Stimulated activated CD4-positive, alpha-beta T cell treated with anti-CD3 and anti-CD28 coated beads, TNF-alpha, amount 100 ng/mL, for 48 hours (primary cell): ENCODE measurements around the gene MYL10.

Source experiments
- DNase-seq, 3 donors: peaks; one replicate each; pipeline ENCODE4 v3.0.0-alpha.2; 2020; ENCODE audit warnings: low read depth in 3 of 3

Gene MYL10

DNA sequence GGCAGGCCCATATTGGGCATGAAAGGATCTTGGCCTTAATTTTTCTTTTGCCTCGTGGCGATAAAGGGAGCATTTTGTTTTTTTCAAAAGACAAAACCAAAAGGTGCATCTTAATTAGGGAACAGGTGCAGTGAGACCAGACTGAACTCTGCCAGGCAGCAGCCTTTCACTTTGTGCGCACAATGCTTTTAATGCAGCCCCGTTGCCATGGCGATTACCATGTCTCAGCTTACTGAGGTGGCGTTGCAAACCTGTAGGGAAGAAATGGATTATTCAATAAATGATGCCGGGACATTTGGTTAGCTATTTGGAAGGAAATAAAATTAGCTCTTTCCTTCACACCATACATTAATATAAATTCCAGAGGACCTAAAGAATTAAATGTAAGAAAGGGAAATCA lies 61.9 kb downstream of the MYL10 start:
- no peak for DNase-seq

DNA sequence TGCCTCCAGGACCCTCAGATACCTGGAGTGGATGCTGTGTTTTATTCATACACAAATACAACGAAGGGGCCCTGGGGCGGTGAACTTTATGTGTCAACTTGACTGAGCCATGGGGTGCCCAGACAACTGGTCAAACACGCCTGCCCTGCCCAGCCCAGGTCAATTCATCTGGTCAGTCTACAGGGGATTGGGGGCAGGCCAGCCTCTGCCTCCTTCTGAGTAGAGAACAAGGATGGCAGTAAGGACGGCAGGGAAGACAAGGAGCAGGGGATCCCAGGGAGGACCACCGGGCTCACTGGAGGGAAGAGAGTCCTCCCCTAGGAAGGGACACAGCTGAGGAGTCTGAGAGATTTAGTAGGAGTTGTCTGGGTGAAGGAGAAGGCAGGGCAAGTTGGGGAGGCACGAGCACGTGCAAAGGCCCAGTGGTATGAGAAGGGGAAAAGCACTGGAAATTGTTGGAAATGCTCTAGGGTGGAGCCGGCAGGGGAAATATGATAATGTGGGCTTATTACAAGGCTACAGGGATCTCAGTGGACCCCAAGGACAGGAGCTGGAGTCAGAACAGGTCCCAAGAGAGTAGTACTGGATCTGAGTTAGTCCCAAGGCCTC lies 63.4 kb downstream of the MYL10 start:
- DNase-seq, result no peak

DNA sequence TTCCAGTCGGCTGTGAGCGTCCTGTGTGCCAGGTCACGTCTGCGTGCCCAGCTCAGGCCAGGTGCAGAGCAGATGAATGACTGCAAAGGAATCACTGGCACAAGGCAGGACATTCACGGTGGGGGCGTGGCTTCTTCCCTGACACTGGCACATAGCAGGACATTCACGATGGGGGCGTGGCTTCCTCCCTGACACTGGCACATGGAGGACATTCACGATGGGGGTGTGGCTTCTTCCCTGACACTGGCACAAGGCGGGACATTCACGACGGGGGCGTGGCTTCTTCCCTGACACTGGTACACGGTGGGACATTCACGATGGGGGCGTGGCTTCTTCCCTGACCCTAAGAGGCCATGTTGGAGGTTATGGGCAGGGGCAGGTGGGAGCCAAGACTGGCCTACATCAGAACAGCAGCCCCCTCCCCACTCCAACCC lies 64.3 kb downstream of the MYL10 start:
- no peak for DNase-seq

DNA sequence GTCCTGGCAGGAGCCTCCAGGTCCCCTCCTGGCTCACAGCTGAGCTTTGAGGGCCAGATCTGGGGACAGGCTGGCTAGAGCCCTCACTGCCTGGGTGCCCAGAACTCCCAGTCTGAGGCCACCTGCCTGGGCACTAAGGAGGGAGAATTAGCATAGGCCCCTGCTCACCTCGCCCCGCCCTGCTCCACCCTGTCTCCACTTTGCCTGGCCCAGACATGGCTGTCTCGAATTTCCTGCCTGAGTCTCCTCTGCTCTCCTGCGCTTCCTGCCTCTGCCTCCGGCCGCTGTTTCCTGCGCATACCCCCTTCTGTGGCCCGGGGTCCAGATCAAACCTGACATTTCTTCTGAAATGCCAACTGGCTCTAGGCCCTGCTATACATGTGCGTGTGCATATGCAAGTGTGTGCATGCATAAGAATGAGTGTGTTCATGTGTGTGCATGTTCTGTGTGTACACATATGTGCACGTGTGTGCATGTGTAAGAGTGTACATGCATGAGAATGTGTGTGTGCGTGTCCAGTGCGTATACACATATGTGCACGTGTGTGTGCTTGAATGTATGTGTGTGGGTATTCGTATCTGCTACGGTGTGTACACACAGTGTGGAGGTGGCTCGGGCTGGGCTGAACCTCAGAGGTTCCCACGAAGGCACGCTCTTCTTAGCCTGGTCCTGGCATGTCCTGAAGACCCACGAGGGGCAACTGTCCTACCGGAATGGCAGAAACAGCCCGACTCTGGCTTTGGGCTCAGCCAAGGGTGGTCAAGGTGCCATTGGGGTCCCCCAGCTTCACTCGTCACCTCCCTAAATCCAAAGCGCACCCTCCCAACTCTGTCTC lies 64.9 kb downstream of the MYL10 start:
- no peak for DNase-seq
